GM06990 (cell line): ENCODE results near the gene WFDC6.

Experiments
- DNase-seq: peaks from one replicate; pipeline ENCODE4 v3.0.0-alpha.2; 2011; ENCODE audit not compliant: insufficient read length; ENCODE audit errors: extremely low read depth
- H3K27me3 ChIP-seq: replicated peaks from 2 replicates; pipeline ENCODE4 v1.6.0; 2011; ENCODE audit warnings: low read length; ENCODE audit not compliant: control insufficient read depth, insufficient read depth
- H3K36me3 ChIP-seq: 2 replicates; pipeline ENCODE4 v1.5.1; 2011; ENCODE audit warnings: low read length; ENCODE audit not compliant: control insufficient read depth, insufficient read depth
- H3K4me3 ChIP-seq: replicated peaks from 2 replicates; pipeline ENCODE4 v1.5.1; 2011; ENCODE audit warnings: low read depth, mild to moderate bottlenecking, control low read depth, low read length
- TF ChIP-seq, protein P1 (sequence below): IDR thresholded peaks from 2 replicates; pipeline ENCODE4 v1.5.1; 2011; ENCODE audit warnings: low read length, control low read depth, mild to moderate bottlenecking, inconsistent platforms; ENCODE audit not compliant: insufficient read depth, poor library complexity, severe bottlenecking

Gene WFDC6

GRCh38 chr20:45506398-45506797 lies 32.9 kb downstream of the WFDC6 start:
- H3K27me3 ChIP-seq: no peaks in the 10 kb centered on the region; the same call in 1 of the 2 replicates
- H3K36me3 ChIP-seq: no peaks in the 10 kb centered on the region
- H3K4me3 ChIP-seq: no peak overlapping the region
- TF ChIP-seq, protein P1, sequence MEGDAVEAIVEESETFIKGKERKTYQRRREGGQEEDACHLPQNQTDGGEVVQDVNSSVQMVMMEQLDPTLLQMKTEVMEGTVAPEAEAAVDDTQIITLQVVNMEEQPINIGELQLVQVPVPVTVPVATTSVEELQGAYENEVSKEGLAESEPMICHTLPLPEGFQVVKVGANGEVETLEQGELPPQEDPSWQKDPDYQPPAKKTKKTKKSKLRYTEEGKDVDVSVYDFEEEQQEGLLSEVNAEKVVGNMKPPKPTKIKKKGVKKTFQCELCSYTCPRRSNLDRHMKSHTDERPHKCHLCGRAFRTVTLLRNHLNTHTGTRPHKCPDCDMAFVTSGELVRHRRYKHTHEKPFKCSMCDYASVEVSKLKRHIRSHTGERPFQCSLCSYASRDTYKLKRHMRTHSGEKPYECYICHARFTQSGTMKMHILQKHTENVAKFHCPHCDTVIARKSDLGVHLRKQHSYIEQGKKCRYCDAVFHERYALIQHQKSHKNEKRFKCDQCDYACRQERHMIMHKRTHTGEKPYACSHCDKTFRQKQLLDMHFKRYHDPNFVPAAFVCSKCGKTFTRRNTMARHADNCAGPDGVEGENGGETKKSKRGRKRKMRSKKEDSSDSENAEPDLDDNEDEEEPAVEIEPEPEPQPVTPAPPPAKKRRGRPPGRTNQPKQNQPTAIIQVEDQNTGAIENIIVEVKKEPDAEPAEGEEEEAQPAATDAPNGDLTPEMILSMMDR: no peak
- no peak for DNase-seq

DNA sequence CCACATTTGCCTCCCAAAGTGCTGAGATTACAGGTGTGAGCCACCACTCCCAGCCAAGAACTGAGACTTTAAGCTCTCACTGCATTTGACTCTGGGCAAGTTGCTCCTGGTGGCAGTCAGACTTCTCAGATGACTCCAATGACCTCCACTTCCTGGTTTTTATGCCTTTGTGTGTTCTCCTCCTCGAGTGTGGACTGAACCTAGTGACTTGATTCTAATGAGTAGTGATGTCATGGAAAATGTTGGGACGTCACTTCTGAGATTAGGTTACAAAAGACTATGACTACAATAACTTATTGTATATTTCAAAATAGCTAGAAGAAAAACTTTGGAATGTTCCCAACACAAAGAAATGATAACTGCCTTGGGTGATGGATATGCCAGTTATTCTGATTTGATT lies 35.9 kb downstream of the WFDC6 start:
- TF ChIP-seq, protein P1: no peak
- no peak for DNase-seq
- Histone ChIP-seq H3K4me3 (no peak overlapping the region), H3K27me3 (no peaks in the 10 kb centered on the region; the same call in none of the 2 replicates), H3K36me3 (no peaks in the 10 kb centered on the region)

GRCh38 chr20:45502561-45502960 lies 36.7 kb downstream of the WFDC6 start:
- Histone ChIP-seq H3K36me3 (no peaks in the 10 kb centered on the region), H3K4me3 (no peak overlapping the region), H3K27me3 (no peaks in the 10 kb centered on the region; the same call in none of the 2 replicates)
- TF ChIP-seq, protein P1: no peak
- DNase-seq: no peak

DNA sequence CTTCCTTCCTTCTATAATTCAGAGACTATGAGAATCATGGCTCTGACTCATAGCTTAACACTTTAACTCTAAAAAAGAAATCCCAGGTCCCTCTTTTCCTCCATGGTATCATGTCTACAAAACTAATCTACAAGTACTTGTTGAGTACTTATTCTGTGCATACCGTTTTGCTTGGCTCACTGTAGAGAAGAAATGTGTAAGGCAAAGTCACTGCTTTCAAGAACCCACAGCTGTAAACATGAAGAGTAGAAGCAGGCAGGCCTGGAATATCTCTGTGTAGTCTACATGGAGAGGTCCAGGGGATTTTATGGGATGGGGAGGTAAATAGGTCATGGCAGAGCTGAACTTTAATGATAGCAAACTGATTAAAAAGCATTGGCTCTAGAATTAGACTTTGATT lies 37.7 kb downstream of the WFDC6 start:
- TF ChIP-seq, protein P1: no peak
- H3K27me3 ChIP-seq: no peaks in the 10 kb centered on the region; the same call in none of the 2 replicates
- no peaks in the 10 kb centered on the region for H3K36me3 ChIP-seq
- no peak overlapping the region for H3K4me3 ChIP-seq
- no peak for DNase-seq

GRCh38 chr20:45500022-45500421 lies 39.3 kb downstream of the WFDC6 start:
- Histone ChIP-seq H3K27me3 (no peaks in the 10 kb centered on the region; the same call in none of the 2 replicates), H3K4me3 (no peak overlapping the region), H3K36me3 (no peaks in the 10 kb centered on the region)
- TF ChIP-seq, protein P1: no peak
- DNase-seq: no peak

- Histone ChIP-seq H3K36me3 (no peaks in the 10 kb centered on the region), H3K4me3 (no peak overlapping the region), H3K27me3 (no peaks in the 10 kb centered on the region; the same call in none of the 2 replicates)
- no peak for DNase-seq
- TF ChIP-seq, protein P1: no peak
Observed at GRCh38 chr20:45497971-45498494, 41.2 kb downstream of the WFDC6 start.
